OCI-LY3 (cell line): Measurements from ENCODE around the gene CLMN.
A peak's percentile ranks its signal among the peaks of the same experiment; 100 is the strongest.

Experiments used
- H2AFZ ChIP-seq: fragments of 200-600, 300-600 bp; shearing (Covaris generic); 2 replicates; pipeline ENCODE4 v1.6.0; 2014; ENCODE audit warnings: antibody characterized with exemption, low read depth, low read length
- H3K27ac ChIP-seq: fragments of 200-600, 300-600 bp; sonication (generic); 2 replicates; pipeline ENCODE4 v1.5.1; 2014; ENCODE audit warnings: mild to moderate bottlenecking, low read length, moderate library complexity, mixed read lengths
- H3K27me3 ChIP-seq: fragments of 200-600, 300-600 bp; sonication (generic); 2 replicates; pipeline ENCODE4 v1.6.1; 2014; ENCODE audit warnings: low read depth, low read length, mixed read lengths
- H3K36me3 ChIP-seq: fragments of 200-600, 300-600 bp; sonication (generic); replicated peaks from 2 replicates; pipeline ENCODE3; 2014; ENCODE audit warnings: low read depth, low read length, mixed read lengths
- H3K4me1 ChIP-seq: fragments of 300-600, 200-600 bp; sonication (generic); 2 replicates; pipeline ENCODE4 v1.6.1; 2014; ENCODE audit warnings: low read length, mixed read lengths
- H3K4me2 ChIP-seq: fragments of 200-600, 300-600 bp; sonication (generic); 2 replicates; pipeline ENCODE4 v1.6.1; 2014; ENCODE audit warnings: low read length, mixed read lengths
- H3K4me3 ChIP-seq: fragments of 300-600, 200-600 bp; sonication (generic); 2 replicates; pipeline ENCODE4 v1.5.1; 2014; ENCODE audit warnings: antibody characterized with exemption, mild to moderate bottlenecking, low read length, moderate library complexity
- H3K79me2 ChIP-seq: fragments of 300-600, 200-600 bp; shearing (Covaris generic); 2 replicates; pipeline ENCODE4 v1.6.1; 2014; ENCODE audit warnings: mild to moderate bottlenecking, low read length, mixed read lengths
- H3K9ac ChIP-seq: fragments of 300-600, 200-600 bp; shearing (Covaris generic); 2 replicates; pipeline ENCODE4 v1.6.0; 2014; ENCODE audit warnings: mild to moderate bottlenecking, low read length, moderate library complexity
- H3K9me3 ChIP-seq: fragments of 200-600, 300-600 bp; shearing (Covaris generic); 2 replicates; pipeline ENCODE4 v1.6.1; 2014; ENCODE audit warnings: low read length, mixed read lengths; ENCODE audit not compliant: insufficient read depth
- H4K20me1 ChIP-seq: fragments of 200-600, 300-600 bp; sonication (generic); 2 replicates; pipeline ENCODE4 v1.6.1; 2016; ENCODE audit warnings: low read length, mixed read lengths; ENCODE audit not compliant: insufficient read depth
- EZH2phosphoT487 ChIP-seq: fragments of 200-600 bp; shearing (Covaris generic); IDR thresholded peaks from 2 replicates; pipeline ENCODE4 v1.6.1; 2018; ENCODE audit warnings: antibody characterized with exemption, mixed run types, low read depth
- TF ChIP-seq, protein P1 (sequence below): fragments of 200-600, 300-600 bp; sonication (generic); IDR thresholded peaks from 2 replicates; pipeline ENCODE4 v1.5.1; 2014; ENCODE audit warnings: antibody characterized with exemption, low read length, low read depth

The CLMN gene

DNA sequence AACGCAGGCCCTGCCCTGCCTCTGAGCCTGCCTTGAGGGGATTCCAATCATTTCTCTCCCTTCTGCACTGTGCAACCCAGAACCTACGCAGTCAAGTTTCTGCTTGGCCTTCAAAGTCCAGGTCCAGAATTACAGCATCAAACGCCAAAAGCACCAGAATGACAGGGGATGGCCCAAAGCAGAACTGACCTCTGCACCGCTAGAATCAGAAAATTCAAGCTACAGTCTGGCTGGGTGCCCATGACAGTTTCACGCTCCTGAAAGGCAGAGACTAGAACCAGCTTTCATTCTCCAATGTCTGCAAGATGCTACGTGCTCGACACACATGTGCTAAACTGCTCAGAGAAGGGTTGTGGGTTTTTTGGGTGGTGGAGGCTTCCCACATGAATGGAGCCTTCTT, 4.1 kb downstream of the CLMN start:
- Histone ChIP-seq H2AFZ (no peak overlapping the region), H3K9me3 (no peaks in the 10 kb centered on the region), H4K20me1 (peaks cover 25% of the 10 kb centered on the region), H3K27ac (no peak overlapping the region), H3K9ac (no peak overlapping the region), H3K79me2 (no peaks in the 10 kb centered on the region), H3K27me3 (peaks cover 65% of the 10 kb centered on the region), H3K36me3 (no peaks in the 10 kb centered on the region), H3K4me2 (no peak overlapping the region), H3K4me3 (no peak overlapping the region), H3K4me1 (peaks cover 38% of the 10 kb centered on the region)
- TF ChIP-seq, protein P1, sequence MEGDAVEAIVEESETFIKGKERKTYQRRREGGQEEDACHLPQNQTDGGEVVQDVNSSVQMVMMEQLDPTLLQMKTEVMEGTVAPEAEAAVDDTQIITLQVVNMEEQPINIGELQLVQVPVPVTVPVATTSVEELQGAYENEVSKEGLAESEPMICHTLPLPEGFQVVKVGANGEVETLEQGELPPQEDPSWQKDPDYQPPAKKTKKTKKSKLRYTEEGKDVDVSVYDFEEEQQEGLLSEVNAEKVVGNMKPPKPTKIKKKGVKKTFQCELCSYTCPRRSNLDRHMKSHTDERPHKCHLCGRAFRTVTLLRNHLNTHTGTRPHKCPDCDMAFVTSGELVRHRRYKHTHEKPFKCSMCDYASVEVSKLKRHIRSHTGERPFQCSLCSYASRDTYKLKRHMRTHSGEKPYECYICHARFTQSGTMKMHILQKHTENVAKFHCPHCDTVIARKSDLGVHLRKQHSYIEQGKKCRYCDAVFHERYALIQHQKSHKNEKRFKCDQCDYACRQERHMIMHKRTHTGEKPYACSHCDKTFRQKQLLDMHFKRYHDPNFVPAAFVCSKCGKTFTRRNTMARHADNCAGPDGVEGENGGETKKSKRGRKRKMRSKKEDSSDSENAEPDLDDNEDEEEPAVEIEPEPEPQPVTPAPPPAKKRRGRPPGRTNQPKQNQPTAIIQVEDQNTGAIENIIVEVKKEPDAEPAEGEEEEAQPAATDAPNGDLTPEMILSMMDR: no peak
- TF ChIP-seq EZH2phosphoT487: no peak

DNA sequence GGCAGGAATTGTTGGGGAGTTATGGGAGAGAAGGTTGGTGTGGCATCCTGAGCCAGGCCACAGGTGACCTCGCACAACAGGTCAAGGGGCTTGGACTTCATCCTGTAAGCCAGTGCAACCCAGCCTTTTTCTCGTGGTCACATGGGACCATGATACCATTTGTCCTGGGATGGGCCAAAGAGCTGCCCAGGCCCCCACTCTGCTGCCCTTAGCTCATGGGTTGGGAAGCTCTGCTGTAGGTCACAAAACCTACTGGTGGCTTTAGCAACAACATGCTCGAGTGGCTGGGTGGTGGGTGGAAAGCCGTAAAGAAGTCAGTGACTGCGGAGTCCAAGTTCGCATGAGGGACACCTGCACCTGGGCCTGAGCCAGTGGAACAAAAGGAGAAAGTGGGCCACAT, 4.6 kb downstream of the CLMN start:
- Histone ChIP-seq H3K79me2 (no peaks in the 10 kb centered on the region), H3K4me3 (peak overlapping the region; percentile 50), H3K4me2 (peak overlapping the region; percentile 75), H3K27ac (no peak overlapping the region), H3K9ac (no peak overlapping the region), H3K27me3 (peaks cover 60% of the 10 kb centered on the region), H4K20me1 (peaks cover 25% of the 10 kb centered on the region), H2AFZ (no peak overlapping the region), H3K9me3 (no peaks in the 10 kb centered on the region), H3K36me3 (no peaks in the 10 kb centered on the region), H3K4me1 (peaks cover 34% of the 10 kb centered on the region)
- no peak for TF ChIP-seq EZH2phosphoT487
- TF ChIP-seq, protein P1: no peak

DNA sequence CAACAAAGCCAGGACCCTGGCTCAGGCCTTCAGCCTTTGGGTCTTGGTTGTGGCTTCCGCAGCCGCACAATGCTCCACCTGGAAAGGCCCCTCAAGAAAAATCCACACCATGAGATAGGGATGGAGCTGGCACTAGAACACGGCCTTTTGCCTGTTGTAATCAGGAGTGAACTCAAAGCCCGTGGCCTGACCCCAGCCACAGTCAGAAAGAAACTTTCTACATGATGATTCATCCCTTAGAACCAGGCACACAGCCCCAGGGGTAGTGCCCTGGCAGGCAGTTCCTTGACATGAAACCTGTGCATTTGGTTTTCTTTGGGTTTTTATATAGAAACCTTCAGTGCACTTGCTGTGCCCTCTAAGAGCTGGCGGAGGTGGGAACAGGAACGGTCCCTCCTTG, 5.1 kb downstream of the CLMN start:
- Histone ChIP-seq H3K9me3 (no peaks in the 10 kb centered on the region), H4K20me1 (peaks cover 25% of the 10 kb centered on the region), H3K9ac (no peak overlapping the region), H3K27ac (no peak overlapping the region), H3K4me2 (peak overlapping the region; percentile 75), H3K27me3 (peaks cover 58% of the 10 kb centered on the region), H3K4me1 (peaks cover 33% of the 10 kb centered on the region), H2AFZ (no peak overlapping the region), H3K36me3 (no peaks in the 10 kb centered on the region), H3K79me2 (no peaks in the 10 kb centered on the region), H3K4me3 (peak overlapping the region; percentile 50)
- no peak for TF ChIP-seq EZH2phosphoT487
- TF ChIP-seq, protein P1: no peak

DNA sequence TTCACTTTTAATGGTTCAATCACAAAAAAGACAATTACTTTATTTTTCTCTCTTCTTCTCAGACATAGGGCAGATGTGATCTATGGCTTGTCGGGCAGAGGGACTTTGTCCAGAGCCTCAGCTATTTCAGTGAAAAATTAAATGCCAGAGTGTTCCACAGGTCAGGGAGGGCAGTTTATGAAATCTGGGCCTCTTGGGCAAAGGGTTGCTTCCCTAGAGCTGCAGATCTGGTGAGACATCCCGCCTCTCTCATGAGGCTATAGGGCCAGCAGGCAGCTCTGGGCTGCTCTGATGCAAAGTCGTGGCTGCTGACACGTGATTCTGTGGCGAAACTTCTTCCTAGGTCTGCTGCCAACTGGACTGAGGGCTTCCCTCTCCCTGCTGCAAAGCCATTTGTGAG, 6.0 kb downstream of the CLMN start:
- no peak overlapping the region for H3K9ac ChIP-seq
- no peak overlapping the region for H2AFZ ChIP-seq
- no peaks in the 10 kb centered on the region for H3K36me3 ChIP-seq
- no peaks in the 10 kb centered on the region for H3K9me3 ChIP-seq
- H3K27ac ChIP-seq: no peak overlapping the region
- H3K4me2 ChIP-seq: peak overlapping the region; percentile 75
- no peaks in the 10 kb centered on the region for H3K79me2 ChIP-seq
- peak overlapping the region; percentile 38; the same call in 1 of the 2 replicates for H3K4me3 ChIP-seq
- H3K4me1 ChIP-seq: peaks cover 29% of the 10 kb centered on the region
- peaks cover 50% of the 10 kb centered on the region for H3K27me3 ChIP-seq
- no peak for TF ChIP-seq EZH2phosphoT487
- TF ChIP-seq, protein P1: no peak
- peaks cover 25% of the 10 kb centered on the region for H4K20me1 ChIP-seq
